NB4 (cell line): ENCODE measurements around the gene KNSTRN.

Experiments used
- CTCF ChIP-seq: IDR thresholded peaks from one replicate; pipeline ENCODE4 v1.5.1; 2012; ENCODE audit warnings: low read depth, low read length
- POLR2A ChIP-seq: IDR thresholded peaks from 2 replicates; pipeline ENCODE4 v1.6.1; 2011; ENCODE audit warnings: mild to moderate bottlenecking; ENCODE audit not compliant: insufficient read length; ENCODE audit errors: extremely low read depth

GRCh38 chr15:40407330-40407990 lies 24.9 kb downstream of the KNSTRN start:
- TF ChIP-seq POLR2A = no peak
- TF ChIP-seq CTCF = no peak
